IMR-90 (cell line): Measurements from ENCODE around the gene CORO1C. TPM values are rescaled to one million over a fixed set of nuclear protein-coding genes. Genes with fewer than 3 reads are reported as not detected.

Experiments
- CEBPB ChIP-seq: IDR thresholded peaks from 2 replicates; pipeline ENCODE4 v1.6.1; 2012; ENCODE audit warnings: low read depth, low read length, improper control_type of control experiment
- polyA plus RNA-seq, 3 experiments: library from polyadenylated mRNA; depleted of rRNA; stranded (reverse); fragments of >200 nt; gene quantifications; 2 replicates each; pipeline ENCODE4 v1.2.3, GENCODE V29; 2012; ENCODE audit warnings: low replicate concordance in 1 of 3
- total RNA-seq: library from RNA; depleted of rRNA; stranded (reverse); fragments of >200 nt; gene quantifications from 2 replicates; pipeline ENCODE4 v1.2.3, GENCODE V29; 2012
- TF ChIP-seq, protein P1 (sequence below): fragments of 150-350 bp; IDR thresholded peaks from 2 replicates; pipeline ENCODE4 v1.6.1; 2017; ENCODE audit warnings: mild to moderate bottlenecking, antibody characterized with exemption, low read length, low read depth

Gene CORO1C
- total and polyA plus RNA-seq, 2 of the 4 experiments (the other 2 are of a cell fraction) = 675 to 1,100 TPM

DNA sequence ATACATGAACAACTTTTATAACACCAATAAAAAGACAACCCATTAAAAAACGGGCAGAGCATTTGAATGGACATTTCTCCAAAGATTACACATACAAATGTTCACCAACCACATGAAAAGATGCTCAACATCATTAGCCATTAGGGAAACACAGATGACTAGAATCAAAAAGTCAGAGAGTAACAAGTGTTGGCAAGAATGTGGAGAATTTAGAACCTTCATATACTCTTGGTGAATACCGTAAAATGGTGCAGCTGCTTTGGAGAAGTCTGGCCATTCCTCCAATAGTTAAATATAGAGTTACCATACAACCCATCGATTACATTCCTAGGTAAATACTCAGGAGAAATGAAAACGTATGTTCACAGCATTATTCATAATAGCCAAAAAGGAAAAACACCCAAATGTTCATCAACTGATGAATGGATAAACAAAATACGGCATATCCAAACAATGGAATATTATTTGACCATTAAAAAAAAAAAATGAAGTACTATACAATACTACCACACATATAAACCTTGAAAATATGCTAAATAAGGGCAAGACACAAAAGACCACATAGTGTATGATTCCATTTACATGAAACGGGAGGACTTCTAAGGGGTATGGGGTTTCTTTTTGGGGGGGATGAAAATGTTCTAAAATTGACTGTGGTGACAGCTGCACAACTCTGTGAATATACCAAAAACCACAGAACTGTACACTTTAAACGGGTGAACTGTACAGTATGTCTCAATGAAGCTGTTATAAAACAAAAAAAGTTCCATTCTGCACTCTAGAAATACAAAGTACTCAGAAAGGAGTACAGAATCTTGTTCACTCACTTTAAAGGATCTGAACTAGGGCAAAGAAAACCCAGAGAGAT is 3.2 kb downstream of the CORO1C start (continued):
- TF ChIP-seq, protein P1, sequence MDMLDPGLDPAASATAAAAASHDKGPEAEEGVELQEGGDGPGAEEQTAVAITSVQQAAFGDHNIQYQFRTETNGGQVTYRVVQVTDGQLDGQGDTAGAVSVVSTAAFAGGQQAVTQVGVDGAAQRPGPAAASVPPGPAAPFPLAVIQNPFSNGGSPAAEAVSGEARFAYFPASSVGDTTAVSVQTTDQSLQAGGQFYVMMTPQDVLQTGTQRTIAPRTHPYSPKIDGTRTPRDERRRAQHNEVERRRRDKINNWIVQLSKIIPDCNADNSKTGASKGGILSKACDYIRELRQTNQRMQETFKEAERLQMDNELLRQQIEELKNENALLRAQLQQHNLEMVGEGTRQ = no peak
- TF ChIP-seq CEBPB = no peak
